ENCODE measurements around the gene TLE2. TPM values are rescaled to one million over a fixed set of nuclear protein-coding genes. Genes with fewer than 3 reads are reported as not detected.

TLE2 gene
- total RNA-seq, 1 donor from 2014 or later = 0.76 TPM

DNA sequence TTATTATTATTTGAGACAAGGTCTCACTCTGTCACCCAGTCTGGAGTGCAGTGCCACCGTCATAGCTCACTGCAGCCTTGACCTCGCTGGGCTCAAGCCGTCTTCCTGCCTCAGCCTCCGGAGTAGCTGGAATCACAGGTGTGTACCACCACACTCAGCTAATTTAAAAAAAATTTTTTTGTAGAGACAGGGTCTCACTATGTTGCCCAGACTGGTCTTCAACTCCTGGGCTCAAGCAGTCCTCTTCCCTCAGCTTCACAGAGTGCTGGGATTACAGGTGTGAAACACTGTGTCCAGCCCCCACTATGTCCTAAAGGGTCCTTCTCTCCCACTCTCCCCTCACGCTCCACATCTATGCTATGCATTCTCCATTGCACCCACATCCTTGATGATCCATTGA lies 9.1 kb upstream of the TLE2 start:
- intact Hi-C loops (cut with micrococcal nuclease) = loop anchor here (5.0 kb wide), 1 partner anchor 1209 kb away; the partner anchor contains the start of gene YJU2

DNA sequence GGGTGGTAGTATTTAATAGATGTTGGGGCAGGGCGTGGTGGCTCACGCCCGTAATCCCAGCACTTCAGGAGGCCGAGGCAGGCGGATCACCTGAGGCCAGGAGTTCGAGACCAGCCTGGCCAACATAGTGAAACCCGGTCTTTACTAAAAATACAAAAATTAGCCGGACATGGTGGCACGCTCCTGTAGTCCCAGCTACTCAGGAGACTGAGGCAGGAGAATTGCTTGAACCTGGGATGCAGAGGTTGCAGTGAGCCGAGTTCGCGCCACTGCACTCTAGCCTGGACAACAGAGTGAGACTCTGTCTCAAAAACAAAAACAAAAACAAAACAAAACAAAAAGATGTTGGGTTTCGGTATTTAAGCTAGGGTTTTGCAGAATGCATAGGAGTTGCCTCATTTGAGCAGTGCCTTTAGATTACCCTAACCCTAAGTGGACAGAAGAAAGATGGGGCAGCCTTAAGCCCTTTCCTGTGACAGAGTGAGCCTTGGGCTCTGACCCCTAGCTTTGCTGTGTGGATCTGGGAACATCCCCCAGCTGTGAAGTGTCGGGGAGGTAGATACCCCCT lies 8.0 kb upstream of the TLE2 start:
- intact Hi-C loops (cut with micrococcal nuclease) = loop anchor here (1.0 to 5.0 kb wide), 3 partner anchors 24 to 1210 kb away; partner anchors contain the start of gene YJU2

DNA sequence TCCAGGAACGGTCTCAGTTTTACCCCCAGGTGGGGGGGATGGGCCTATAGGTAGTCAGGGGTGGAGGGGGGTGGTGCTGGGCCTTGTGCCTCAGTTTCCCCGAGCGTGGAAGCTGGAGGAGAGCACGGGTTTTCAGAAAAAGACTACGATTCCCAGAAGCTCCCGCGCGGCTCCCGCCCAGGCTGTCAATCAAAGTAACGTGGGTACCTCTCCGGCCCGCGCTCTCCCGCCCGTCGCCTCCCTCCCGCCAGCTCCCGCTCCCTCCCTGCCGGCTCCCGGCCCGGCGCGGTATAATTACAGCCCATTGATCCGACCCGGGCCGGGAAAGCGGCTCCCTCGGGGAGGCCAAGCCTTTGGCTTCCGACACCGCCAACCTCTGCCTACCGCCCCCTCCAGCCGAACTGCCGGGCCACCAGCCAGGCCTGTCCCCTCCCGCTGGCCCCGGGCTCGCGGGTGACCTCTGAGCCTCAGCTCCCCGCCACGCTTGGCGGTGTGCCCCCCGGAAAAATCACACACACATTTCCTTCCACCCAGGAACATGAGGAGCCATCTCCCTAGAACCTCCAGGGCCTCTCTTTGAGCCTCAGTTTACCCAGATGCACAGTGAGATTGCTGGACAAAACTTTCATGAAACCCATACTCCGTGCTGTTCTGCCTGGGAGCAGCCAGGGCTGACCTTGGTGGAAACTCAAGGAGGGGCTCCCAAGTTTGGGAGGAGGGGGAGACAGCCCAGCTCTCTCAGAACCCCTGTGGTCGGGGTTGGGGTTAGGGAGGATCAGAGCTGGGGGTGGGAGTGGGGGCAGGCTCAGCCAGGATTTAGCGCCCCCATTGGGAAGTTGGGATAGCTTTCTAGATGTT lies 7.3 kb upstream of the TLE2 start:
- intact Hi-C loops (cut with micrococcal nuclease) = loop anchor here (1.0 to 5.0 kb wide), 3 partner anchors 25 to 1211 kb away; partner anchors contain the start of gene YJU2

DNA sequence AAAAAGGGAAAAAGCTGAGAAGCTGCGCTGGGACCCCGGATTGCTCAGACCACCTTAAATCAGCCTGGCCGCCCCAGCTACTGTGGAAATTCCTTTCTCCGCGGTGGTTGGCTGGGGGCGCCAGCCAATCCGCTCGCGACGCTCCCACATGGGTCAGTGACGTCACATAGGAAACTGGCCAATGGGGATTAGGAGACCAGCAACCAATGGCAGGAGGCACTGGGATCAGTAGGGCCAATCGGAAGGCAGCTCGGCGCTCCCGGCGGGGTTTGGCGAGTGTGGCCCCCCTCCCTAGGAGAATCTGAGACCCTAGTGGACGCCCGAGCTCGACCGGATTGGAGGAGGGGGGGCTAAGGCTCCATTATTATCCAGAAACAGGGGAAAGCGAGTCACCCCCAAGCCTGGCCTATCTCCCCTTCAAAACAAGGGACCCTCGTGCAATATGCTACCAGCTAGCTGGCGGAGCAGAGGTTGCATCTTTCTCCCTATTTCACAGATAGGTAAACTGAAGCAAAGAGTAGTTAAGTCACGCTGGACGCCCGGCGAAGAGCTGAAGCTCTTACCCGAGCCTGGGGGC lies 6.5 kb upstream of the TLE2 start:
- intact Hi-C loops (cut with micrococcal nuclease) = loop anchor here (1.0 to 5.0 kb wide), 11 partner anchors 26 to 1212 kb away; partner anchors contain the start of genes HMG20B, NCLN, TLE6 and YJU2

DNA sequence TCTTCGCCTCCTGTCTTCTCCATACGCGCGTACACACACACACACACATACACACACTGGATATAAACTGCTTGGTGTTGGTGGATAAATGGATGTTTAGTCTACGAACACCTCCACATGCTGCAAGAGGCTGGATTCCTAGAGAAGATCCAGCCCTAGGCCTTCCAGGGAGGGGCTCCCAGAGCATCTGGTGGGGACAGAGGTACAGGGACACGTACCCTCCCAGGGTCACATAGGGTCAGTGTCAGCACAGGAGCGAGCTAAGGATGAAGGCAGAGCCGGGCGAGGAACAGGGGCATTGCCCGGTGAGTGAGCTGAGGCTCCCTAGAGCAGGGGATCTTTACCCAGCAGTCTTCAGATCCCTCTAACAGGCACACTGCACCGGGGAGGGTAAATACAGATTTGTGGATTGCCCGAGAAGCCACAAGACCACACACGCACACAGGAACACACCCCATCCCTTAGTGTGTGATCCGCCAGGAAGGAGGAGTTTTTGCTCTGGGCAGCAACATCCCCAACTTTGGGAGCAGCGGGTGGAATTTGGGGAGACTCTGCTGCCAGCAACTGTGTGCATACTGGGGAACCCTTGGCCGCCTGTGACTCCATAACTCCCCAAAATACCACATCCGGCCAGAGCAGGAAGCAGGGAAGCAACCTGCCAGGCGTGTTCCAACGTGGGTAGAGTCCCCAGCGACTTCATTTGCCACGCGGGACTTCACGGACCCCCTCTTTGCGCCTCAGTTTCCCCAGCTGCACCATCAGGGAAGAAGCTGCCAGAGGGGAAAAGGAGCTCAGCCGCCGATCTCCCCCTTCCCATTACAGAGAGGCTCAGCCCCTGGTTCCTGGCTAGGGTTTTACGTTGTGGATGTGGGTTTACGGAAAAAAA lies 5.8 kb upstream of the TLE2 start:
- intact Hi-C loops (cut with micrococcal nuclease) = loop anchor here (1.0 to 5.0 kb wide), 9 partner anchors 58 to 1212 kb away; partner anchors contain the start of genes HMG20B, NCLN, TLE6 and YJU2

DNA sequence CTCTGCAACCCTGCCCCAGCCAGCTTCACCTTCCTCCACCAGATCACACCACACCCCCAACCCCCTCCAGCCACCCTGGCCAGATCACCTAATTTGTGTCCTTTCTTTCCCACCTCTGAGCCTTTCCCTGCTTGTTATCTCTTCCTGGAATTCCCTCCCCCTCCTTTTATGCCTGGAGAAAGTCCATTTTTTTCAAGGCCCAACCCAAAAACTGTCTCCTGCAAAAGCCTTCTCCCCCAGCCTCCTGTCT lies 5.3 kb upstream of the TLE2 start:
- intact Hi-C loops (cut with micrococcal nuclease) = loop anchor here (2.0 kb wide), 1 partner anchor 400 kb away; no protein-coding TSS in a partner anchor

DNA sequence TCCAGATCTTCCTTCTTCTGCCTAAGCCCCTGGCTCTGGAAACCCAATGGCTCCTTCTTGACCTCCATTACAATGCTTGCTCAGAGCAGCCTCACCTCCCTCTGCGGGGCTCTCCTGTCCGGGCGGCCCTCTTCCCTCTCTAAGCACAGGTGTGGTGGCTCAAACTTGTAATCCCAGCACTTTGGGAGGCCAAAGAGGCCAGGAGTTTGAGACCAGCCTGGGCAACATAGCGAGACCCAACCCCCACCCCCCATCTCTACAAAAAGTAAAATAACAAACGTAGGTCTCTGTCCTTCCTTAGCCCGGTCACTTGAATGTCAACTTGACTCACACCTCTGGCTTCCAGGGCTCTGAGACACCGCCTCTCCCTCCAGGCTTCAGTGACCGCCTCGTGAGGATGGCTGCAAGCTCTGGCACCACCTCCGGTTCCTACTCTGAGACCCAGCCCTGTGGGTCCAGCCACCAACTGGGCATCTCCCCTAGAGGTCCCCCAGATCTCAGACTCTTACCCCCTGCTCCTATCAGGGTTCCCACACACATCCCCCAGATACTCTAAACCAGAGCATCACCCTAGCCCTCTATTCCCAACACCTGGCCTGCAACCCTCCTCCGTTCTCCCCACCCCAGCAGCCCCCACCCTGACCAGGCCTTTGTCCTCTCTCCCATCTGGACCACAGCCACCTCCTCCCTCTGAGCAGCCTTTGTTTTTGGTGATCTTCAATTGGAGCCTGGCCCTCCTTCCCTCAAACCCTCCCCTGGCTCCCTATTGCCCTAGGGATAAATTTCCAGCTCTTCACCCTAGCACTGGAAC lies 4.7 kb upstream of the TLE2 start:
- intact Hi-C loops (cut with micrococcal nuclease) = loop anchor here (2.0 kb wide), 1 partner anchor 401 kb away; no protein-coding TSS in a partner anchor

DNA sequence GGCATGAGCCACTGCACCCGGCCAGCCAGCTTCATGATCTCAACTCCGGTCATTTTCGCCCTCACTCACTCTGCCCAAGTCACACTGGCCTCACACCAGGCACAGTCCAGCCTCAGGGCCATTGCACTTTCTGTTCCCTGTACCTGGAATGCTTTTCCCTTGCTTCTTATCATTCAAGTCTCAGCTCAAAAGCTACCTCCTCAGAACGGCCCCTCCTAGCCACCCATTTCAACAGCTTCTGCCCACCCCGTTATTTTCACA lies 2.5 kb upstream of the TLE2 start:
- intact Hi-C loops (cut with micrococcal nuclease) = no loop called here

DNA sequence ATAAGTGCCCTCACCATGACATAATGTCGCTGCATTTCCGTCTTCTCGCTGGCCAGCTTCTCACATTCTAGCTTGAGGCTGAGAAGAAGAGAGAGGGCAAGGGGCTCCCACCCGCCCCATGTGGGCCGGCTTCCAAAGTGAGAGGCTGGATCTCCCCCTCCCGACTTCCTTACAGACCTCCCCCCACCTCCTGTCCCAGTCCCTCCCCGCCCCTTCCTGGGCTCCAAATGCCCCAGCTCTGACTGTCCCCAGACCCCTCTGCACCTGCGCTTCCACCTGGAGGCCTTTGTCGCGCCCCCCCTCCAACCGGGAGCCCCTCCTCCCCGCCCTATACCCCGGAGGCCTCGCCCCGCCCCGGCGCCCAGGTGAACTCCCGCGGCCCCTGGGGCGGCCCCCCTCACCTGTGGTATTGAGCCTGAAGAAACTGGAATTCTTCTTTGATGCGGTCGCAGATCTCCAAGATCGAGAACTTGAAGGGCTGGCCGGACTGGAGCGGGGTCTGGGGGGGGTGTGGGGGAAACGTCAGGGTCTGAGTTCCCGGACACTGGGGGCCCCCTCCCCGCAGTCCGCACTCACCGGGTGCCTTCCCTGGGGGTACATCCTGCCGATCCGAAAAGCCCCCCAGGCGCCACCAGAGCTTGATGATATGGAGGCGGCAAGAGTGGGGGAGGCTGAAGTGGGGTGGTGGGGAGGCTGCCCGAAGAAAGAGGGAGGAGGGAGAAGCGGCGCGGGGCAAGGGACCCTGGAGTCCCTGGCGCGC lies 595 bp downstream of the TLE2 start:
- intact Hi-C loops (cut with micrococcal nuclease) = no loop called here

DNA sequence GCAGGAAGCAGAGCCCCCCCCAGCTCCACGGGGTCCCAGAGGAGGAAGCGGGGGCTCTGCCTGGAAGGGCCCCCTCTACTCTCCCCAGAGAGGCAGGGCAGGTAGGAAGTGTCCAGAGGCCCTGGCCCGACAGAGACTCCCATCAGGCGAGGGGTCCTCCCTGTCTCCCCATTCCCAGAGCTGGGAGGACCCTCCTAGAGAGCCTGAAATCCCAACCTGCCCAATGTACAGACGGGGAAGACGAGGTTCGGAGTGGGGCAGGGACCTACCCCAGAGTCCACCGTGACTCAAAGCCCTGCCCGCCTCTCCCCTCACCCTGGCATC lies 1.1 kb downstream of the TLE2 start:
- intact Hi-C loops (cut with micrococcal nuclease) = no loop called here

DNA sequence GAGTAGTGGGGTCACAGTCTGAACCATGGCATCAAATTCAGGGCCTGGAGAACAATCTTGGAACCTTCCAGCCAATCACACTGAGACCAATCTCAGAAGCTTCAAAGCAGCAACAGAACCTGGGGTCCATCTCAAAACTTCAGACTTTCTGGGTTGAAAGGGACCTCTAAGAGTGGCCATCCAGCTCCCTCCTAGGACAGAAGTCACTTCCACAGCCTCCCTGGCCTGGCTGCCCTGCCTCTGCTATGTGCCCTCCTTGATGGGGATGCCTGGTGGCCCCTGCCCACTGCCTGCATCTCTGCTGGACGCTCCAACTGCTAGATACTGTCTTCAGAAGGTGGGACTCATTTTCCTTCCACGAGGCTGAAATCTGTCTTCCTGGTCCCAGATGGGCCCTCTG lies 1.8 kb downstream of the TLE2 start:
- intact Hi-C loops (cut with micrococcal nuclease) = no loop called here

DNA sequence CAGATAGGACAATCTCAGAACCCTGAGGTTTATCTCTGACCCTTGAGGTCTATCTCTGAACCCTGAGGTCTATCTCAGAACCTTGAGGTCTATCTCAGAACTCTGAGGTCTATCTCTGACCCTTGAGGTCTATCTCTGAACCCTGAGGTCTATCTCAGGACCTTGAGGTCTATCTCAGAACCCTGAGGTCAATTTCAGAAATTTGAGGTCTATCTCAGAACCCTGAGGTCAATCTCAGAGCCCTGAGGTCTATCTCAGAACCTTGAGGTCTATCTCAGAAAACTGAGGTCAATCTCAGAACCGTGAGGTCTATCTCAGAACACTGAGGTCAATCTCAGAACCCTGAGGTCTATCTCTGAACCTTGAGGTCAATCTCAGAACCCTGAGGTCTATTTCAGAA lies 2.3 kb downstream of the TLE2 start:
- intact Hi-C loops (cut with micrococcal nuclease) = no loop called here

DNA sequence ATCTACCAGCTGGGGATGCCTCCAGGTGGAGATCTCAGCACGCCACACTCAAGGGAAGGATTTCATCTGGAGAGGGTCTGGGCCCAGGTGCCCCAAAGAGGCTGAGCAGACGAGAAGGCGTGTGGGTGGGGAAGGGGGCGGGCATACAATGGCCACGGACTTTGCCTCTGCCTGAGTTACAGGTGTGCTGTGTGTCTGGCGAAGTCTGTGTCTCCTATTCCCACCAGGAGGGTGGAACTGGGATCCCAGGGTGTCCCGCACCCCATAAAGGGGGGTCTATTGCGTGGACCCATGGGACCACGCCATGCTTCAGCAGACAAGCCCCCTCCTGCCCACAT lies 3.6 kb downstream of the TLE2 start:
- intact Hi-C loops (cut with micrococcal nuclease) = no loop called here

DNA sequence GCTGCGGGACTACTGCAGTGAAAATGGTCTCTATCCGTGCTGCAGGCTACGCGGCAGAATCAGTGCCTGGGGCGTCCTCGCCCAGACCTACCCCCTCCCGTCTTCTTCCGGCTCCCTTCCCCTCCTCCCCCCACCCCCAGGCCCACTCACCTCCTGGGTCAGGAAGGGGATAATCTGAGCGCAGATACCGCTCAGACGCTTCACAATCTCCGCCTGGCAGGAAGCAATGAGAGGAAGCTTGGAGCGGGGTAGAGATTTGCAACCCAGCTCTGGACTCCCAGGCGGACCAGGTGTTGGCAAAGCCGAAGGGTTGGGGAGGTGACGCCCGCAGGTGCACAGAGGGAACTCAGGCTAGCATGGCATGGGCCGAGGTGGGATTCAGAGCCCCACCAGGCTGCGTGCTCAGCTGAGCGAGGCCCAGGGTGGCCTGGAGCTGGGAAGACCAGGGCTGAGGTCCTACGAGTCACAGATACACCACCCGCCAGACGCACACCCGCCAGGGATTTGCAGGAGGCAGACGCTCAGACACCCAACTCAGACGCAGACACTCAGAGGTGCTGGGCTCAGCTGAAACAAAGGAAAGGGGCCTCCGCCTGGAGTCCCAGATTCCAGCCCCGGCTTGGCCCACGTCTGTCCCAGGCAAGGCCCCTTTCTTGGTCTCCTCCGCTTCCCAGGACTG lies 4.1 kb downstream of the TLE2 start:
- intact Hi-C loops (cut with micrococcal nuclease) = no loop called here

DNA sequence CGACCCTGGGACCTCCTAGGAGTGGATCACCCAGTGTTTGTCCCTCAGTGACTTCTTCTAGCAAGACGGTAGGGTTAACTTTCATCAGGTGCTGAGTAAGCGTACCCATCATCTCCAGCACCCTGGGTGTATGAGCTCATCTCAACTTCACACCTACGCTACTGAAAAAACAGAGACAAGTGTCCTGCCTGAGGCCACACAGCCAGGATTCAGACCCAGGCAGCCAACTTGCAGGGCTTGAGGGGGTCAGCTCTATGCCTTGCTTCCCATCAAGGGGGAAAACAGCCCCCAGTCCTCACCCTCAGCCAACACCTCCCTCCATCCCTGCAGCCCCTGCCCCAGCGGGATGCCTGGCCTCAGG lies 4.6 kb downstream of the TLE2 start:
- intact Hi-C loops (cut with micrococcal nuclease) = no loop called here

DNA sequence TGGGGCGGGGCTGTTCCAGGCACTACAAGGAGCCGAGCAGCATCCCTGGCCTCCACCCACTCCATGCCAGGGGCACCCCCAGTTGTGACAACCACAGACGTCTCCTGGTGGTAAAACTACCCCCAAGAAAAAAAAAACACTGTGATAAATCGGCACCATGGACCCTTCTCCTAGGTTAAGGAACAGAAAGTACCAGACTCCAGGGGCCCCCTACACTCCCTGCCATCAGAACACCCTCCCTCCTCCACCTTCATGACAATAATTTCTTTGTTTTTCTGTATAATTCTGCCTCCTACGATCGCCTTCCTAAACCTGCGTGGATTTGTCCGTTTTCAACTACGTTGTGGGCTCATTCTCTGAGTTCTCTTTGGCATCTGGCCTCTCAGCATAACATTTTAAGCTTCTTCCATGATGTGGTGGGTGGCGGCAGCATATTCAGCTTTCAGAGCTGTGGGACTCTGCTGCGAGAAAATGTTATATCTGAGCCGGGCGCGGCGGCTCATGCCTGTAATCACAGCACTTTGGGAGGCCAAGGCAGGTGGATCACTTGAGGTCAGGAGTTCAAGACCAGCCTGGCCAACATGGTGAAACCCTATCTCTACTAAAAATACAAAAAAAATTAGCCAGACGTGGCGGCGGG lies 8.6 kb downstream of the TLE2 start:
- intact Hi-C loops (cut with micrococcal nuclease) = no loop called here

DNA sequence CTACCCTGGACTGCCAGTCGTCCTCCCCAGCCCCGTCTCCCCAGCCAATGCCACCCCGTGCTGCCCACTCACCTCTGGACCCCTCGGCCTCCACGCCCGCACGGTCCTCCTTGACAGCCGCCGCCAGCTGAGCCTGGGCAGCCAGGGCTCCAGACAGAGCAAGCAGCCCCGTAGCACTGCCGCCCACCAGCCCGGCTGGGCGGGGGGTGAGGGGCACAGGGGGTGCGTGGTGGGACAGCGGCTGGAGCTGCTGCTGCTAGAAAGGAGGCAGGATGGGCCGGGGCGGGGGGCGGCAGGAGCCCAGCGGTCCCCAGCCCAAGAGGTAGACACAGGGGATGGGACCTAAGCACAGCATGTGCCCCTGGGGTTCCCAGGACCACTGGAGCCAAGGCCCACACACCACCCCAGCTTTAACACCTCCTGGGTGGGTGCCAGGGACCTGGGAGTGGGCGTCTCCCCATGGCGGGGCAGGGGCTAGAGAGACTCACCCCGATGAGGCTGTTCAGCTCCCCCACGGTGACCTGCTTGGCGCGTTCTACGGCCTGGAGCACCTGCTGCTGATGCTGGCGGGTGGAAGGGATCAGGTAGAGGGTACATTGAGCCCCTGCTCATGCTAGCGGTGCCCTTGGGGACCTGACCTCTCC lies 9.7 kb downstream of the TLE2 start:
- intact Hi-C loops (cut with micrococcal nuclease) = no loop called here

DNA sequence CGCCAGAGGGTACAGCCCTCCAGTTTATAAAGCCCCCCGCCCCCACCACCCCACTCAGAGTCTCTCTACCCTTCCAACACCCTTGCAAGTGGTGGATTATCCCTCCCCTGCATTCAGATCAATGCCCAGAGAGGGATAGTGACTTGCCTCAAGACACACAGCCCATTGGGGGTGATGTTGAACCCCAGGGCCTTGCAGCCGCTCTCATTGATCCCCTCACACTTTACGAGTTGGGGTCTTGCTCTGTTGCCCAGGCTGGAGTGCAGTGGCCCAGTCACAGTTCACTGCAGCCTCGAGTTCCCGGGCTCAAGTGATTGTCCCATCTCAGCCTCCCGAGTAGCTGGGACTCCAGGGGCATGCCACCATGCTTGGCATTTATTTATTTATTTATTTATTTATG lies 11.2 kb downstream of the TLE2 start:
- intact Hi-C loops (cut with micrococcal nuclease) = no loop called here

All from T-helper 1 cell treated with Interleukin-12 subunit alpha and Interleukin-12 subunit beta and Interleukin-4 antibody, amounts not matched to agents 30 ng/mL and 1 ng/mL, for 36 hours (primary cell).